ENCODE measurements around the gene TMEM179B.
"Not testable (repeated sequence)": the region's sequence is repeated elsewhere in the genome, so short reads cannot be mapped to it uniquely, and the experiment has no call there.

TMEM179B gene

DNA sequence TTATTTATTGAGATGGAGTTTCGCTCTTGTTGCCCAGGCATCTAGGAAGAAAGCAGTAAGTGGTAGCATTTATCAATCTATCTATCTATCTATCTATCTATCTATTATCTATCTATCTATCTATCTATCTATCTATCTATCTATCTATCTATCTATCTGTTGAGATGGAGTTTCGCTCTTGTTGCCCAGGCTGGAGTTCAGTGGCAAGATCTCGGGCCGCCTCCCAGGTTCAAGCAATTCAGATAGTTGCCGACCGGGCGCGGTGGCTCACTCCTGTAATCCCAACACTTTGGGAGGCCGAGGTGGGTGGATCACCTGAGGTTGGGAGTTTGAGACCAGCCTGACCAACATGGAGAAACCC lies 26.4 kb upstream of the TMEM179B start:
- not testable (repeated sequence) for H3K4me3 ChIP-seq (ENCODE audit: low read length); H3K4me1 ChIP-seq (ENCODE audit: control insufficient read depth, insufficient read depth, low read length); H3K36me3 ChIP-seq (ENCODE audit: control insufficient read depth, insufficient read depth, low read length); H3K9me3 ChIP-seq (ENCODE audit: control insufficient read depth, insufficient read depth, low read length); H3K27me3 ChIP-seq (ENCODE audit: control insufficient read depth, insufficient read depth, low read length); H3K27ac ChIP-seq (ENCODE audit: low read length); DNase-seq (ENCODE audit: low read depth, low spot score)
- no CpG with 5 or more reads among the region's 9 CpGs for WGBS (ENCODE audit: insufficient coverage, insufficient read length)

GRCh38 chr11:62770778-62771143 lies 16.4 kb upstream of the TMEM179B start:
- WGBS (ENCODE audit: insufficient coverage, insufficient read length) = no CpG with 5 or more reads among the region's 18 CpGs
- no peaks in the 10 kb centered on the region for H3K27me3 ChIP-seq (ENCODE audit: control insufficient read depth, insufficient read depth, low read length)
- no peaks in the 10 kb centered on the region for H3K9me3 ChIP-seq (ENCODE audit: control insufficient read depth, insufficient read depth, low read length)
- H3K36me3 ChIP-seq (ENCODE audit: control insufficient read depth, insufficient read depth, low read length) = peaks cover 15% of the 10 kb centered on the region
- H3K27ac ChIP-seq (ENCODE audit: low read length) = peak overlapping the region; percentile 12
- H3K4me3 ChIP-seq (ENCODE audit: low read length) = peak overlapping the region; percentile 27; the same call in 1 of the 2 replicates
- no peak for DNase-seq (ENCODE audit: low read depth, low spot score)
- peaks cover 3% of the 10 kb centered on the region; the same call in 1 of the 2 replicates for H3K4me1 ChIP-seq (ENCODE audit: control insufficient read depth, insufficient read depth, low read length)

GRCh38 chr11:62771144-62772021 lies 15.8 kb upstream of the TMEM179B start, which contains the start of gene TAF6L:
TAF6L (plus strand) TSS chr11:62771396; CDS start chr11:62775784, 4,388 bp downstream.
- H3K9me3 ChIP-seq (ENCODE audit: control insufficient read depth, insufficient read depth, low read length) = no peaks in the 10 kb centered on the region
- H3K27me3 ChIP-seq (ENCODE audit: control insufficient read depth, insufficient read depth, low read length) = no peaks in the 10 kb centered on the region
- H3K36me3 ChIP-seq (ENCODE audit: control insufficient read depth, insufficient read depth, low read length) = peaks cover 16% of the 10 kb centered on the region
- peak within 1 kb of the TSS; percentile 90 for H3K4me3 ChIP-seq (ENCODE audit: low read length)
- no CpG with 5 or more reads among the region's 60 CpGs for WGBS (ENCODE audit: insufficient coverage, insufficient read length)
- peaks cover 3% of the 10 kb centered on the region; the same call in 1 of the 2 replicates for H3K4me1 ChIP-seq (ENCODE audit: control insufficient read depth, insufficient read depth, low read length)
- no peak for DNase-seq (ENCODE audit: low read depth, low spot score)
- H3K27ac ChIP-seq (ENCODE audit: low read length) = peak within 1 kb of the TSS; percentile 12

GRCh38 chr11:62774407-62774806 lies 12.8 kb upstream of the TMEM179B start:
- Histone ChIP-seq H3K27ac (ENCODE audit: low read length) (no peak overlapping the region), H3K27me3 (ENCODE audit: control insufficient read depth, insufficient read depth, low read length) (no peaks in the 10 kb centered on the region), H3K36me3 (ENCODE audit: control insufficient read depth, insufficient read depth, low read length) (peaks cover 16% of the 10 kb centered on the region), H3K9me3 (ENCODE audit: control insufficient read depth, insufficient read depth, low read length) (no peaks in the 10 kb centered on the region), H3K4me3 (ENCODE audit: low read length) (no peak overlapping the region), H3K4me1 (ENCODE audit: control insufficient read depth, insufficient read depth, low read length) (peaks cover 3% of the 10 kb centered on the region; the same call in 1 of the 2 replicates)
- no peak for DNase-seq (ENCODE audit: low read depth, low spot score)
- no CpG with 5 or more reads among the region's 6 CpGs for WGBS (ENCODE audit: insufficient coverage, insufficient read length)

GRCh38 chr11:62775646-62776045 lies 11.6 kb upstream of the TMEM179B start:
- no peak overlapping the region for H3K4me3 ChIP-seq (ENCODE audit: low read length)
- no peaks in the 10 kb centered on the region for H3K9me3 ChIP-seq (ENCODE audit: control insufficient read depth, insufficient read depth, low read length)
- WGBS (ENCODE audit: insufficient coverage, insufficient read length) = no CpG with 5 or more reads among the region's 17 CpGs
- no peaks in the 10 kb centered on the region for H3K4me1 ChIP-seq (ENCODE audit: control insufficient read depth, insufficient read depth, low read length)
- no peak for DNase-seq (ENCODE audit: low read depth, low spot score)
- H3K27me3 ChIP-seq (ENCODE audit: control insufficient read depth, insufficient read depth, low read length) = no peaks in the 10 kb centered on the region
- H3K36me3 ChIP-seq (ENCODE audit: control insufficient read depth, insufficient read depth, low read length) = peaks cover 16% of the 10 kb centered on the region
- no peak overlapping the region for H3K27ac ChIP-seq (ENCODE audit: low read length)

DNA sequence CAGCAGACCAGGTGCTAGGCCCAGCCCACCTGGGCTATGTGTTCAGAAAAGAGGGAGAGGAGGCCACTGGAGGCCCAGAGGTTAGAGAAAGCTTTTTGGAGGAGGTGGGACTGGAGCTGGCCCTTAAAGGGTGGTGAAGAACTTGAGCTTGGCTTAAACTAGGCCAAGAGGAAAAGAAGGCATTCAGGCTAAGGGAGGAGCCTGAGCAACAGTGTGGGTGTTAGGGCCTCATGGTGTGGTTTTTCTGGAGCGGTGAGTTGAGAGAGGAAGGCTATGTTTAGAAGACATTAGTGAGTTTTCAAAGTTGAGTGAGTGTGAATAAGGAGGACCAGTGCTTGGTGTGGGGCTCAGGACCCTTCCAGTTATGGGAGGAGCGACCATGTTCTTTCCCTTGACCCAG lies 9.8 kb upstream of the TMEM179B start:
- no peak for DNase-seq (ENCODE audit: low read depth, low spot score)
- Histone ChIP-seq H3K27me3 (ENCODE audit: control insufficient read depth, insufficient read depth, low read length) (no peaks in the 10 kb centered on the region), H3K36me3 (ENCODE audit: control insufficient read depth, insufficient read depth, low read length) (peaks cover 22% of the 10 kb centered on the region), H3K4me3 (ENCODE audit: low read length) (no peak overlapping the region), H3K9me3 (ENCODE audit: control insufficient read depth, insufficient read depth, low read length) (no peaks in the 10 kb centered on the region), H3K4me1 (ENCODE audit: control insufficient read depth, insufficient read depth, low read length) (no peaks in the 10 kb centered on the region), H3K27ac (ENCODE audit: low read length) (no peak overlapping the region)
- no CpG with 5 or more reads among the region's 2 CpGs for WGBS (ENCODE audit: insufficient coverage, insufficient read length)

- H3K27ac ChIP-seq (ENCODE audit: low read length) = no peak overlapping the region
- no CpG with 5 or more reads among the region's 3 CpGs for WGBS (ENCODE audit: insufficient coverage, insufficient read length)
- H3K4me1 ChIP-seq (ENCODE audit: control insufficient read depth, insufficient read depth, low read length) = no peaks in the 10 kb centered on the region
- H3K4me3 ChIP-seq (ENCODE audit: low read length) = no peak overlapping the region
- no peaks in the 10 kb centered on the region for H3K27me3 ChIP-seq (ENCODE audit: control insufficient read depth, insufficient read depth, low read length)
- no peak for DNase-seq (ENCODE audit: low read depth, low spot score)
- no peaks in the 10 kb centered on the region for H3K9me3 ChIP-seq (ENCODE audit: control insufficient read depth, insufficient read depth, low read length)
- peaks cover 26% of the 10 kb centered on the region for H3K36me3 ChIP-seq (ENCODE audit: control insufficient read depth, insufficient read depth, low read length)
These were observed 8.8 kb upstream of the TMEM179B start for GRCh38 chr11:62778441-62778840.

- DNase-seq (ENCODE audit: low read depth, low spot score) = no peak
- H3K27me3 ChIP-seq (ENCODE audit: control insufficient read depth, insufficient read depth, low read length) = no peaks in the 10 kb centered on the region
- H3K4me3 ChIP-seq (ENCODE audit: low read length) = no peak overlapping the region
- no peaks in the 10 kb centered on the region for H3K4me1 ChIP-seq (ENCODE audit: control insufficient read depth, insufficient read depth, low read length)
- no peaks in the 10 kb centered on the region for H3K9me3 ChIP-seq (ENCODE audit: control insufficient read depth, insufficient read depth, low read length)
- H3K36me3 ChIP-seq (ENCODE audit: control insufficient read depth, insufficient read depth, low read length) = peaks cover 12% of the 10 kb centered on the region
- H3K27ac ChIP-seq (ENCODE audit: low read length) = no peak overlapping the region
- WGBS (ENCODE audit: insufficient coverage, insufficient read length) = no CpG with 5 or more reads among the region's 7 CpGs
These were observed 4.4 kb upstream of the TMEM179B start for GRCh38 chr11:62782753-62783152.

DNA sequence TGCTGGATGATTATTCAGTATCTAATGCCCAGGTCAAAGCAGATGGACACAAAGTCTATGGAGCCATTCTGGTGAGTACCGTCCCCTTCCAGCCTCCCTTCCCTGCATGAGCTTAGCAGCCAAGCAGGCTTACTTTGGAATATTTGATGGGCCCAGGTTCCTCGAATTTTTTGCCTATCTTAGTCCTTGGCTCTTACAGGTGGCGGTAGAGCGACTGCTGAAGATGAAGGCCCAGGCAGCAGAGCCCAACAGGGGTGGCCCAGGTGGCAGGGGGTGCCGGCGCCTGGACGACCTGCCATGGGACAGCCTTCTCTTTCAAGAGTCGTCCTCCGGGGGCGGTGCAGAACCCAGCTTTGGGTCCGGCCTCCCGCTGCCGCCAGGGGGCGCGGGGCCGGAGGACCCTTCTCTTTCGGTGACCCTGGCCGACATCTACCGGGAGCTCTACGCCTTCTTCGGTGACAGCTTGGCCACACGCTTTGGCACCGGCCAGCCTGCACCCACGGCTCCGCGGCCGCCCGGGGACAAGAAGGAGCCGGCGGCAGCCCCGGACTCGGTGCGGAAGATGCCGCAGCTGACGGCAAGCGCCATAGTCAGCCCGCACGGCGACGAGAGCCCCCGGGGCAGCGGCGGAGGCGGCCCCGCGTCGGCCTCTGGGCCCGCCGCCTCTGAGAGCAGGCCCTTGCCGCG lies 741 bp upstream of the TMEM179B start:
- DNase-seq (ENCODE audit: low read depth, low spot score) = peak; percentile 71
- Histone ChIP-seq H3K27ac (ENCODE audit: low read length) (no peak overlapping the region), H3K27me3 (ENCODE audit: control insufficient read depth, insufficient read depth, low read length) (no peaks in the 10 kb centered on the region), H3K36me3 (ENCODE audit: control insufficient read depth, insufficient read depth, low read length) (peaks cover 12% of the 10 kb centered on the region), H3K4me3 (ENCODE audit: low read length) (peak overlapping the region; percentile 71), H3K4me1 (ENCODE audit: control insufficient read depth, insufficient read depth, low read length) (no peaks in the 10 kb centered on the region), H3K9me3 (ENCODE audit: control insufficient read depth, insufficient read depth, low read length) (no peaks in the 10 kb centered on the region)
- WGBS (ENCODE audit: insufficient coverage, insufficient read length) = no CpG with 5 or more reads among the region's 51 CpGs

DNA sequence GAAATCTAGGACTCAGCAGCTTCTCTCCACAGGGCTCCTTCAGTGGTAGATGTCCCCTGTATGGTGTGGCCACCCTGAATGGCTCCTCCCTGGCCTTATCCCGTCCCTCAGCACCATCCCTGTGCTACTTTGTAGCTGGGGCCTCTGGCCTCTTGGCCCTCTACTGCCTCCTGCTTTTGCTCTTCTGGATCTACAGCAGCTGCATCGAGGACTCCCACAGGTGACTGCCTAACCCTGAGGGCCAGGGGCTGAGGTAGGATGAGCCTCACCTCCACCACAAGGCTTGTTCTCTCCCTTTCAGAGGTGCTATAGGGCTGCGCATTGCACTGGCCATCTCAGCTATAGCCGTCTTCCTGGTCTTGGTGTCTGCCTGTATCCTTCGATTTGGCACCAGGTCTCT lies 1.8 kb downstream of the TMEM179B start:
- H3K27me3 ChIP-seq (ENCODE audit: control insufficient read depth, insufficient read depth, low read length) = no peaks in the 10 kb centered on the region
- no peak for DNase-seq (ENCODE audit: low read depth, low spot score)
- no peak overlapping the region for H3K4me3 ChIP-seq (ENCODE audit: low read length)
- peaks cover 1% of the 10 kb centered on the region; the same call in 1 of the 2 replicates for H3K4me1 ChIP-seq (ENCODE audit: control insufficient read depth, insufficient read depth, low read length)
- H3K27ac ChIP-seq (ENCODE audit: low read length) = no peak overlapping the region
- no CpG with 5 or more reads among the region's 5 CpGs for WGBS (ENCODE audit: insufficient coverage, insufficient read length)
- H3K36me3 ChIP-seq (ENCODE audit: control insufficient read depth, insufficient read depth, low read length) = peaks cover 8% of the 10 kb centered on the region; the same call in 1 of the 2 replicates
- no peaks in the 10 kb centered on the region for H3K9me3 ChIP-seq (ENCODE audit: control insufficient read depth, insufficient read depth, low read length)

All from iPS DF 6.9 (cell line).